Measurements from ENCODE around the gene IFFO2.

GRCh38 chr1:18921516-18922251 lies 34.8 kb downstream of the IFFO2 start:
- TF ChIP-seq POLR2A (IDR thresholded peaks at IDR 0.05), result no peak
- peak in 3 of 4 experiments; percentile 20 to 50 (median 30) for TF ChIP-seq CTCF (IDR thresholded peaks at IDR 0.05)
- no peak for TF ChIP-seq POLR2AphosphoS5 (IDR thresholded peaks at IDR 0.05)

Measured in prostate gland (tissue), 2 donors.